Esophagus squamous epithelium (tissue), 4 donors: ENCODE measurements around the gene SPZ1.

ENCODE experiments used
- CTCF ChIP-seq, 6 experiments: fragments of 450-650 bp in 4 of 6; fragments of 200-600 bp in 2 of 6; sonication (generic) in 2 of 6; IDR thresholded peaks; one replicate each; pipeline ENCODE4 v1.5.1; 2016 to 2019; ENCODE audit warnings: antibody characterized with exemption in 6 of 6, mild to moderate bottlenecking in 4 of 6, moderate library complexity in 4 of 6
- POLR2A ChIP-seq, 4 donors: fragments of 450-650 bp; IDR thresholded peaks; one replicate each; pipeline ENCODE4 v1.6.1; 2017; ENCODE audit warnings: antibody characterized with exemption in 4 of 4, mild to moderate bottlenecking in 4 of 4, moderate library complexity in 3 of 4

GRCh38 chr5:80364892-80365291 is 45.1 kb downstream of the SPZ1 start:
- TF ChIP-seq CTCF (IDR thresholded peaks at IDR 0.05) (no peak), POLR2A (IDR thresholded peaks at IDR 0.05) (no peak)
